HepG2 (cell line): ENCODE data around the gene LYST. TPM values are rescaled to one million over a fixed set of nuclear protein-coding genes. Genes with fewer than 3 reads are reported as not detected.
"Not testable (repeated sequence)": the region's sequence is repeated elsewhere in the genome, so short reads cannot be mapped to it uniquely, and the experiment has no call there.

Source experiments
- EP300 ChIP-seq, 3 experiments: sonication (generic) in 1 of 3; formaldehyde crosslinking in 1 of 3; IDR thresholded peaks; 2 replicates each; pipeline versions ENCODE4 v1.5.1 to v1.6.1; 2011 to 2020; ENCODE audit warnings: low read depth in 2 of 3, low read length in 2 of 3, borderline replicate concordance in 1 of 3, improper control_type of control experiment in 1 of 3, mild to moderate bottlenecking in 1 of 3, missing genetic modification reagents in 1 of 3, moderate library complexity in 1 of 3
- FOXA1 ChIP-seq, 2 experiments: fragments of 450-650 bp in 1 of 2; sonication (generic) in 1 of 2; formaldehyde crosslinking in 1 of 2; IDR thresholded peaks; 2 replicates each; pipeline versions ENCODE4 v1.4.0 to v1.6.1; 2016 to 2020; ENCODE audit warnings: missing genetic modification reagents in 1 of 2
- FOXC1 ChIP-seq: sonication (generic); formaldehyde crosslinking; IDR thresholded peaks from 2 replicates; pipeline ENCODE4 v1.8.0; 2022; ENCODE audit warnings: mild to moderate bottlenecking, missing genetic modification reagents, borderline replicate concordance
- IKZF5 ChIP-seq: IDR thresholded peaks from 2 replicates; pipeline ENCODE4 v1.6.1; 2018; ENCODE audit warnings: missing genetic modification reagents, mild to moderate bottlenecking, missing compliant biosample characterization
- MIER2 ChIP-seq: IDR thresholded peaks from 2 replicates; pipeline ENCODE4 v1.6.1; 2016; ENCODE audit warnings: missing biosample characterization, missing genetic modification reagents
- MXD3 ChIP-seq: IDR thresholded peaks from 2 replicates; pipeline ENCODE4 v1.6.1; 2016; ENCODE audit warnings: mild to moderate bottlenecking, missing biosample characterization, missing genetic modification reagents
- NR2F1 ChIP-seq, 2 experiments: fragments of 450-650 bp in 1 of 2; formaldehyde crosslinking in 1 of 2; IDR thresholded peaks; 2 replicates each; pipeline versions ENCODE4 v1.5.0 to v1.6.1; 2016 to 2020; ENCODE audit warnings: mild to moderate bottlenecking in 1 of 2, missing compliant biosample characterization in 1 of 2, missing genetic modification reagents in 1 of 2, moderate library complexity in 1 of 2
- RCOR2 ChIP-seq: IDR thresholded peaks from 2 replicates; pipeline ENCODE4 v1.6.1; 2016; ENCODE audit warnings: missing biosample characterization, missing genetic modification reagents
- TFAP4 ChIP-seq: sonication (generic); IDR thresholded peaks from 2 replicates; pipeline ENCODE4 v1.6.1; 2016; ENCODE audit warnings: low read depth, borderline replicate concordance
- YEATS4 ChIP-seq: sonication (generic); formaldehyde crosslinking; IDR thresholded peaks from 2 replicates; pipeline ENCODE4 v1.4.0; 2020; ENCODE audit warnings: missing genetic modification reagents, borderline replicate concordance
- ZBTB33 ChIP-seq: sonication (generic); formaldehyde crosslinking; IDR thresholded peaks from 2 replicates; pipeline ENCODE4 v1.4.0; 2020; ENCODE audit warnings: missing genetic modification reagents
- ZBTB7A ChIP-seq: sonication (generic); formaldehyde crosslinking; IDR thresholded peaks from 2 replicates; pipeline ENCODE4 v1.8.0; 2022; ENCODE audit warnings: mild to moderate bottlenecking, missing genetic modification reagents
- ZNF274 ChIP-seq: sonication (generic); formaldehyde crosslinking; IDR thresholded peaks from 2 replicates; pipeline ENCODE4 v1.5.1; 2020; ENCODE audit warnings: mild to moderate bottlenecking, missing genetic modification reagents
- ZNF333 ChIP-seq: sonication (generic); formaldehyde crosslinking; IDR thresholded peaks from 2 replicates; pipeline ENCODE4 v1.4.0; 2020; ENCODE audit warnings: mild to moderate bottlenecking, missing genetic modification reagents, borderline replicate concordance
- ZNF609 ChIP-seq: sonication (generic); formaldehyde crosslinking; IDR thresholded peaks from 2 replicates; pipeline ENCODE4 v1.4.0; 2020; ENCODE audit warnings: mild to moderate bottlenecking, missing genetic modification reagents, borderline replicate concordance
- ZNF691 ChIP-seq: sonication (generic); formaldehyde crosslinking; IDR thresholded peaks from 2 replicates; pipeline ENCODE4 v1.4.0; 2020; ENCODE audit warnings: missing genetic modification reagents, low read depth, mild to moderate bottlenecking, borderline replicate concordance
- ZNF788 ChIP-seq: sonication (generic); formaldehyde crosslinking; IDR thresholded peaks from 2 replicates; pipeline ENCODE4 v1.5.0; 2020; ENCODE audit warnings: mild to moderate bottlenecking, missing genetic modification reagents, borderline replicate concordance
- polyA plus RNA-seq, 8 experiments: library from polyadenylated mRNA; depleted of rRNA in 3 of 8; stranded (reverse) in 7 of 8; unstranded in 1 of 8; fragments of >200 nt; fragmentation: Illumina TruSeq in 4 of 8; extraction: Trizol in 4 of 8; gene quantifications; 2 replicates each; pipeline versions ENCODE4 v1.2.1 to v1.2.3, GENCODE V29; 2011 to 2016; ENCODE audit warnings: low read depth in 4 of 8, missing spikeins in 1 of 8, mixed read lengths in 1 of 8; ENCODE audit not compliant: insufficient read depth in 1 of 8
- total RNA-seq, 5 experiments: library from RNA; depleted of rRNA; stranded (reverse); fragments of >200 nt; fragmentation: Illumina TruSeq; extraction: Trizol; gene quantifications; 2 replicates each; pipeline ENCODE4 v1.2.3, GENCODE V29; 2016; ENCODE audit warnings: low read depth in 1 of 5

The LYST gene
- total and polyA plus RNA-seq, 2 of the 13 experiments (the other 11 are each of a cell fraction or from before 2014, with no cell fraction given) = 0.91 to 2.5 TPM

- TF ChIP-seq ZBTB7A (CRISPR knock-in tag) (0 out of 2 replicates have a peak, but pooled peaks have one; percentile 45), ZNF274 (CRISPR knock-in tag) (0 out of 2 replicates have a peak, but pooled peaks have one; percentile 25), YEATS4 (0 out of 2 replicates have a peak, but pooled peaks have one; percentile 57), FOXA1 (CRISPR knock-in tag; IDR thresholded peaks at IDR 0.05) (peak; percentile 86), IKZF5 (CRISPR knock-in tag) (peak; percentile 80; the same call in 1 of the 2 replicates), ZNF609 (CRISPR knock-in tag) (peak; percentile 87), MXD3 (0 out of 2 replicates have a peak, but pooled peaks have one; percentile 32), ZBTB33 (peak; percentile 66), RCOR2 (peak; percentile 97), EP300 (IDR thresholded peaks at IDR 0.05; ENCODE audit: low read depth in 2 of 2, low read length in 2 of 2) (peak in 1 of 2 experiments; percentile 60; a peak in 2 of 4 replicates), EP300 (CRISPR knock-in tag; IDR thresholded peaks at IDR 0.05; ENCODE audit: borderline replicate concordance) (peak; percentile 54; the same call in 1 of the 2 replicates), ZNF333 (CRISPR knock-in tag) (0 out of 2 replicates have a peak, but pooled peaks have one; percentile 38), ZNF788 (CRISPR knock-in tag) (peak; percentile 56; the same call in 1 of the 2 replicates), ZNF691 (peak; percentile 87; the same call in 1 of the 2 replicates), MIER2 (CRISPR knock-in tag) (peak; percentile 82), NR2F1 (CRISPR knock-in tag; IDR thresholded peaks at IDR 0.05) (peak; percentile 66 to 67; a peak in 3 of 4 replicates), TFAP4 (peak; percentile 93), FOXC1 (CRISPR knock-in tag) (peak; percentile 67; the same call in 1 of the 2 replicates)
- TF ChIP-seq FOXA1 (IDR thresholded peaks at IDR 0.05) = not testable (repeated sequence)
Observed at GRCh38 chr1:235647537-235647936, 219.2 kb downstream of the LYST start (continued).
